Globus pallidus (tissue), 1 donor: ENCODE data around the gene TLE4.

Experiments
- DNase-seq: peaks from one replicate; pipeline ENCODE4 v3.0.0-alpha.2; 2015; ENCODE audit warnings: low spot score

Gene TLE4

GRCh38 chr9:79664375-79664831 lies 92.6 kb downstream of the TLE4 start:
- DNase-seq = no peak

- no peak for DNase-seq
Observed at GRCh38 chr9:79665369-79665768, 93.6 kb downstream of the TLE4 start.

- no peak for DNase-seq
Observed at GRCh38 chr9:79665931-79666330, 94.2 kb downstream of the TLE4 start.

GRCh38 chr9:79667120-79667519 lies 95.4 kb downstream of the TLE4 start:
- DNase-seq = no peak

- DNase-seq = peak; percentile 36
Observed at GRCh38 chr9:79667817-79668436, 96.2 kb downstream of the TLE4 start.

GRCh38 chr9:79668956-79669355 lies 97.2 kb downstream of the TLE4 start:
- DNase-seq = no peak

- no peak for DNase-seq
Observed at GRCh38 chr9:79670269-79670961, 98.7 kb downstream of the TLE4 start.

GRCh38 chr9:79671558-79671957 lies 99.8 kb downstream of the TLE4 start:
- no peak for DNase-seq

GRCh38 chr9:79672236-79672635 lies 100.5 kb downstream of the TLE4 start:
- no peak for DNase-seq

- DNase-seq = no peak
Observed at GRCh38 chr9:79672891-79673290, 101.1 kb downstream of the TLE4 start.

- DNase-seq = no peak
Observed at GRCh38 chr9:79673614-79674013, 101.8 kb downstream of the TLE4 start.

GRCh38 chr9:79674052-79674777 lies 102.5 kb downstream of the TLE4 start:
- DNase-seq = no peak

GRCh38 chr9:79681576-79681975 lies 109.8 kb downstream of the TLE4 start:
- no peak for DNase-seq

GRCh38 chr9:79682076-79682736 lies 110.4 kb downstream of the TLE4 start:
- no peak for DNase-seq

GRCh38 chr9:79684059-79684458 lies 112.3 kb downstream of the TLE4 start:
- DNase-seq = no peak

- no peak for DNase-seq
Observed at GRCh38 chr9:79684711-79685575, 113.2 kb downstream of the TLE4 start.

GRCh38 chr9:79685577-79685976 lies 113.8 kb downstream of the TLE4 start:
- no peak for DNase-seq

GRCh38 chr9:79686381-79687130 lies 114.8 kb downstream of the TLE4 start:
- no peak for DNase-seq

- no peak for DNase-seq
Observed at GRCh38 chr9:79687131-79687447, 115.3 kb downstream of the TLE4 start.

- DNase-seq = no peak
Observed at GRCh38 chr9:79688363-79688762, 116.6 kb downstream of the TLE4 start.

- DNase-seq = no peak
Observed at GRCh38 chr9:79689576-79689975, 117.8 kb downstream of the TLE4 start.
